ENCODE measurements around the gene PRKCD. TPM values are rescaled to one million over a fixed set of nuclear protein-coding genes. Genes with fewer than 3 reads are reported as not detected.

The PRKCD gene
- polyA plus RNA-seq, 3 donors = 123 to 329 (median 158) TPM

DNA sequence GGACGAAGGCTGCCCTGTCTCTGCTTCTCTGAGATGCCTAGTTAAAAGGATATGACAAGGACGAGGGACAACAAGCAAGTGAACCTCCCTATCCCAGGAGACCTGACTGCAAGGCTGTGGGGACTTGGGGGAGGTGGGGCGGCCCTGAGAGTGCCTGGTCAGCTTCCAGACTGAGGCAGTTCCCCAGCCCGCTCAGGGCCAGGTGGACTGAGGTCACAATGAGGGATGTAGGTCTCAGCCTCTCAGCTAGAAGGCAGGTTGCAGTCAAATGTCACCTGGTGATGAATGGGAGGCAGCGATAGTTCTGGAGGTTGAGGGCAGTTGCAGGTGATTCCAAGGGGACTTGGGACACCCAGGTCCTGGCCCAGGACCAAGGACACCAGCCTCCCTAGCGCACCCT is 64.2 kb downstream of the PRKCD start:
- H3K9me3 Mint-ChIP-seq = peaks cover 0 to 3% (median 0%) of the 10 kb centered on the region in 7 donors
- peaks cover 1% of the 10 kb centered on the region for H3K4me1 Mint-ChIP-seq
- peak overlapping the region in 1 of 2 donors; percentile 37 for H3K27ac ChIP-seq (ENCODE audit: low read depth in 1 of 2, low read length in 2 of 2)
- intact Hi-C loops (cut with micrococcal nuclease) = no loop called here
- no peak overlapping the region for H2AFZ ChIP-seq (ENCODE audit: insufficient read depth, low read depth, low read length, poor library complexity, severe bottlenecking)
- no peaks in the 10 kb centered on the region for H3K9me3 ChIP-seq (replicated peaks in 1 of 2; ENCODE audit: control insufficient read depth in 1 of 2, insufficient read depth in 1 of 2, low read length in 2 of 2)
- no peaks in the 10 kb centered on the region for H3K4me1 ChIP-seq (ENCODE audit: control insufficient read depth in 1 of 2, insufficient read depth in 2 of 2, low read length in 2 of 2)
- H3K27me3 Mint-ChIP-seq (ENCODE audit: low read depth in 3 of 3) = no peaks in the 10 kb centered on the region
- peaks cover 67 to 80% of the 10 kb centered on the region in 2 donors for H3K36me3 Mint-ChIP-seq
- peaks cover 76 to 81% of the 10 kb centered on the region in 2 donors for H3K36me3 ChIP-seq (replicated peaks in 1 of 2; ENCODE audit: control insufficient read depth in 1 of 2, insufficient read depth in 2 of 2, low read length in 2 of 2)
- H3K4me3 Mint-ChIP-seq = no peak overlapping the region
- no peak overlapping the region for H3K4me3 ChIP-seq (replicated peaks in 1 of 3; ENCODE audit: low read depth in 2 of 3, low read length in 3 of 3)
- H3K4me2 ChIP-seq (replicated peaks; ENCODE audit: extremely low read depth, low read length, poor library complexity, severe bottlenecking) = no peak overlapping the region
- 91% methylated on average over 4 of the region's 6 CpGs for WGBS (ENCODE audit: insufficient coverage)
- H3K79me2 ChIP-seq (ENCODE audit: insufficient read depth, low read length) = peaks cover 26% of the 10 kb centered on the region
- H4K20me1 ChIP-seq (ENCODE audit: insufficient read depth, low read length) = peaks cover 96% of the 10 kb centered on the region
- H3K27ac Mint-ChIP-seq = peak overlapping the region in 5 of 7 donors; percentile 7 to 53 (median 40)
- no peak for TF ChIP-seq CTCF (IDR thresholded peaks at IDR 0.05)
- no peak for DNase-seq
- H3K27me3 ChIP-seq (ENCODE audit: control insufficient read depth in 2 of 2, insufficient read depth in 2 of 2, low read length in 2 of 2) = no peaks in the 10 kb centered on the region
- no peak overlapping the region for H3K9ac ChIP-seq (ENCODE audit: insufficient read depth, low read length, poor library complexity, severe bottlenecking)

DNA sequence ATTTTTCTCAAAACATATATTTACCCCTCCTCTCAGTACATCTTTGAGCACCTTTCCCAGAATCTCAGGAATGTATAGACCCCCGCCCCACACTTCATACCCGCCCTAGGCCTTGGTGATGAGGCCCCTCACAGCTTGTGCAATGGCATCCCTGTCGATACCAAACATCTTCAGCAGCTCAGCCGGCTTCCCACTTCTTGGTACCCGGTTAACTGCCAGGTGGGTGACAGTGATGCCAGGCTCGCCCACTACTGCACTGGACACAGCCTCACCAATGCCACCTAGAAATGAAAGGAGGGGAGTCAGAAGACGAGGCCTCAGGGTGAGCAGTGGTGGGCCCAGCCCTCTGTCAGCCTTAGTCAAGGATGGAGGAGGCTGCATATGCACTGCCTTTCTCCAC is 64.6 kb downstream of the PRKCD start:
- Histone ChIP-seq H3K27me3 (ENCODE audit: control insufficient read depth in 2 of 2, insufficient read depth in 2 of 2, low read length in 2 of 2) (no peaks in the 10 kb centered on the region), H3K36me3 (replicated peaks in 1 of 2; ENCODE audit: control insufficient read depth in 1 of 2, insufficient read depth in 2 of 2, low read length in 2 of 2) (peaks cover 81 to 85% of the 10 kb centered on the region in 2 donors), H2AFZ (ENCODE audit: insufficient read depth, low read depth, low read length, poor library complexity, severe bottlenecking) (no peak overlapping the region), H3K9ac (ENCODE audit: insufficient read depth, low read length, poor library complexity, severe bottlenecking) (no peak overlapping the region), H4K20me1 (ENCODE audit: insufficient read depth, low read length) (peaks cover 96% of the 10 kb centered on the region), H3K4me1 (ENCODE audit: control insufficient read depth in 1 of 2, insufficient read depth in 2 of 2, low read length in 2 of 2) (no peaks in the 10 kb centered on the region), H3K9me3 (replicated peaks in 1 of 2; ENCODE audit: control insufficient read depth in 1 of 2, insufficient read depth in 1 of 2, low read length in 2 of 2) (no peaks in the 10 kb centered on the region), H3K4me3 (replicated peaks in 1 of 3; ENCODE audit: low read depth in 2 of 3, low read length in 3 of 3) (no peak overlapping the region), H3K79me2 (ENCODE audit: insufficient read depth, low read length) (peaks cover 31% of the 10 kb centered on the region), H3K4me2 (replicated peaks; ENCODE audit: extremely low read depth, low read length, poor library complexity, severe bottlenecking) (no peak overlapping the region), H3K27ac (ENCODE audit: low read depth in 1 of 2, low read length in 2 of 2) (no peak overlapping the region)
- no peak overlapping the region for H3K4me3 Mint-ChIP-seq
- H3K27me3 Mint-ChIP-seq (ENCODE audit: low read depth in 3 of 3) = no peaks in the 10 kb centered on the region
- no peaks in the 10 kb centered on the region for H3K4me1 Mint-ChIP-seq
- intact Hi-C loops (cut with micrococcal nuclease) = no loop called here
- TF ChIP-seq CTCF (IDR thresholded peaks at IDR 0.05) = no peak
- 100% methylated on average over 2 of the region's 7 CpGs for WGBS (ENCODE audit: insufficient coverage)
- DNase-seq = no peak
- H3K36me3 Mint-ChIP-seq = peaks cover 72 to 85% of the 10 kb centered on the region in 2 donors
- peak overlapping the region in 1 of 7 donors; percentile 40 for H3K27ac Mint-ChIP-seq
- peaks cover 0 to 3% (median 0%) of the 10 kb centered on the region in 7 donors for H3K9me3 Mint-ChIP-seq
